H1 (cell line): ENCODE measurements around the gene FERMT1. TPM values are rescaled to one million over a fixed set of nuclear protein-coding genes. Genes with fewer than 3 reads are reported as not detected.

Source experiments
- CTCF ChIA-PET: fragments of 300-600 bp; sonication (Branson Sonifier 250); formaldehyde crosslinking; loops from one replicate; lab custom pipeline; 2021; ENCODE audit not compliant: partially characterized antibody; lab: Charles Lee
- POLR2A ChIA-PET: fragments of 300-600 bp; sonication (Branson Sonifier 250); formaldehyde crosslinking; loops from one replicate; lab custom pipeline; 2021; ENCODE audit warnings: inconsistent platforms; ENCODE audit not compliant: partially characterized antibody; lab: Charles Lee
- DNase-seq, 2 experiments: peaks; one replicate each; pipeline versions ENCODE4 v3.0.0 to v3.0.0-alpha.2; 2010 to 2022; ENCODE audit warnings: low spot score in 2 of 2, low read depth in 1 of 2, mixed read lengths in 1 of 2
- FAIRE-seq: peaks from 2 replicates; lab custom pipeline; 2011; peaks lifted over from hg19 to GRCh38; lab: Jason Lieb, UNC
- H2AFZ ChIP-seq: 2 replicates; pipeline ENCODE4 v1.8.1; 2012; ENCODE audit warnings: low read length, inconsistent platforms
- H2AK5ac ChIP-seq: 2 replicates; pipeline ENCODE4 v1.6.1; 2013; ENCODE audit warnings: low read depth, low read length
- H2BK120ac ChIP-seq: replicated peaks from 2 replicates; pipeline ENCODE3; 2013; ENCODE audit warnings: low read depth, low read length, inconsistent platforms
- H2BK12ac ChIP-seq: 2 replicates; pipeline ENCODE4 v1.6.1; 2013; ENCODE audit warnings: low read depth, low read length
- H2BK15ac ChIP-seq: 2 replicates; pipeline ENCODE4 v1.6.1; 2013; ENCODE audit warnings: low read length
- H2BK20ac ChIP-seq: 2 replicates; pipeline ENCODE4 v1.6.1; 2013; ENCODE audit warnings: low read length
- H2BK5ac ChIP-seq: 2 replicates; pipeline ENCODE4 v1.6.1; 2013; ENCODE audit warnings: low read depth, low read length
- H3K14ac ChIP-seq: 2 replicates; pipeline ENCODE4 v1.6.1; 2013; ENCODE audit warnings: inconsistent platforms; ENCODE audit not compliant: insufficient read length
- H3K18ac ChIP-seq: 2 replicates; pipeline ENCODE4 v1.6.1; 2013; ENCODE audit warnings: low read length; ENCODE audit errors: extremely low read depth
- H3K23ac ChIP-seq: 2 replicates; pipeline ENCODE4 v1.6.1; 2013; ENCODE audit warnings: inconsistent platforms; ENCODE audit not compliant: insufficient read length
- H3K23me2 ChIP-seq: 2 replicates; pipeline ENCODE4 v1.6.1; 2013; ENCODE audit warnings: low read depth, low read length
- H3K27ac ChIP-seq: 2 replicates; pipeline ENCODE4 v1.6.1; 2011; ENCODE audit warnings: low read depth, low read length, inconsistent platforms
- H3K27me3 ChIP-seq, 4 experiments: replicated peaks in 1 of 4; 1 replicate in 1 of 4; 2 replicates in 3 of 4; pipeline versions ENCODE4 v1.6.1 to v1.8.1; 2011 to 2013; ENCODE audit warnings: low read length in 3 of 4, mild to moderate bottlenecking in 3 of 4, inconsistent platforms in 2 of 4, mixed read lengths in 2 of 4, moderate library complexity in 1 of 4; ENCODE audit not compliant: control insufficient read depth in 3 of 4, insufficient read depth in 3 of 4; ENCODE audit errors: extremely low read depth in 1 of 4
- H3K36me3 ChIP-seq, 4 experiments: 2 replicates each; pipeline versions ENCODE4 v1.6.1 to v1.8.1; 2011 to 2013; ENCODE audit warnings: mild to moderate bottlenecking in 4 of 4, low read length in 3 of 4, moderate library complexity in 2 of 4, control low read depth in 1 of 4, inconsistent platforms in 1 of 4; ENCODE audit not compliant: insufficient read depth in 4 of 4, control insufficient read depth in 2 of 4
- H3K4ac ChIP-seq: replicated peaks from 2 replicates; pipeline ENCODE3; 2013; ENCODE audit warnings: low read length, low read depth, mixed read lengths, inconsistent platforms; ENCODE audit not compliant: insufficient read length
- H3K4me1 ChIP-seq, 4 experiments: replicated peaks in 1 of 4; 1 replicate in 1 of 4; 2 replicates in 3 of 4; pipeline versions ENCODE4 v1.6.1 to v1.8.1; 2011 to 2013; ENCODE audit warnings: low read length in 3 of 4, inconsistent platforms in 2 of 4, mixed read lengths in 1 of 4; ENCODE audit not compliant: insufficient read depth in 4 of 4, control insufficient read depth in 3 of 4
- H3K4me2 ChIP-seq, 2 experiments: 2 replicates each; pipeline versions ENCODE4 v1.6.1 to v1.8.1; 2011 to 2013; ENCODE audit warnings: low read depth in 2 of 2, low read length in 2 of 2, control low read depth in 1 of 2, inconsistent platforms in 1 of 2, mild to moderate bottlenecking in 1 of 2; ENCODE audit not compliant: insufficient read depth in 1 of 2
- H3K4me3 ChIP-seq, 4 experiments: fragments of 200-600, 300-600 bp in 1 of 4; sonication (generic), shearing (Covaris generic), sonication (Bioruptor Twin) in 1 of 4; 2 replicates each; pipeline versions ENCODE4 v1.5.1 to v1.8.1; 2011 to 2016; ENCODE audit warnings: low read length in 4 of 4, low read depth in 3 of 4, control low read depth in 2 of 4, inconsistent platforms in 2 of 4, mild to moderate bottlenecking in 2 of 4, mixed read lengths in 1 of 4, moderate library complexity in 1 of 4; ENCODE audit not compliant: insufficient read depth in 2 of 4; ENCODE audit errors: extremely low read depth in 1 of 4
- H3K56ac ChIP-seq: replicated peaks from 2 replicates; pipeline ENCODE3; 2013; ENCODE audit warnings: low read depth, mild to moderate bottlenecking, mixed read lengths, low read length, inconsistent platforms; ENCODE audit not compliant: insufficient read length
- H3K79me1 ChIP-seq: 2 replicates; pipeline ENCODE4 v1.6.1; 2013; ENCODE audit warnings: low read depth, low read length, control low read depth
- H3K79me2 ChIP-seq, 2 experiments: 2 replicates each; pipeline versions ENCODE4 v1.6.1 to v1.8.1; 2012 to 2013; ENCODE audit warnings: low read length in 2 of 2, mild to moderate bottlenecking in 2 of 2, inconsistent platforms in 1 of 2; ENCODE audit not compliant: insufficient read depth in 2 of 2, control insufficient read depth in 1 of 2
- H3K9ac ChIP-seq, 4 experiments: replicated peaks in 1 of 4; 1 replicate in 1 of 4; 2 replicates in 3 of 4; pipeline versions ENCODE4 v1.6.1 to v1.8.1; 2011 to 2013; ENCODE audit warnings: low read depth in 3 of 4, low read length in 3 of 4, control low read depth in 2 of 4, mild to moderate bottlenecking in 2 of 4, moderate library complexity in 2 of 4, inconsistent platforms in 1 of 4; ENCODE audit errors: extremely low read depth in 1 of 4
- H3K9me3 ChIP-seq, 2 experiments: 2 replicates each; pipeline versions ENCODE4 v1.6.1 to v1.8.1; 2012 to 2013; ENCODE audit warnings: mild to moderate bottlenecking in 2 of 2, moderate library complexity in 2 of 2, control low read depth in 1 of 2, inconsistent platforms in 1 of 2, low read depth in 1 of 2, low read length in 1 of 2, mixed read lengths in 1 of 2; ENCODE audit not compliant: insufficient read depth in 2 of 2
- H4K20me1 ChIP-seq, 2 experiments: replicated peaks in 1 of 2; 2 replicates each; pipeline versions ENCODE3 to v1.8.1; 2011 to 2013; ENCODE audit warnings: inconsistent platforms in 2 of 2, low read length in 2 of 2, mild to moderate bottlenecking in 1 of 2; ENCODE audit not compliant: insufficient read depth in 2 of 2, control insufficient read depth in 1 of 2
- H4K5ac ChIP-seq: 2 replicates; pipeline ENCODE4 v1.6.1; 2013; ENCODE audit warnings: low read length, low read depth, mixed read lengths, inconsistent platforms; ENCODE audit not compliant: insufficient read length
- H4K8ac ChIP-seq: 2 replicates; pipeline ENCODE4 v1.8.0; 2013; ENCODE audit warnings: mild to moderate bottlenecking, moderate library complexity, low read length, inconsistent platforms; ENCODE audit not compliant: insufficient read depth; ENCODE audit errors: extremely low read depth
- H4K91ac ChIP-seq: replicated peaks from 2 replicates; pipeline ENCODE3; 2013; ENCODE audit warnings: low read length, mixed read lengths, inconsistent platforms; ENCODE audit not compliant: insufficient read length
- CHD1 ChIP-seq: IDR thresholded peaks from 2 replicates; pipeline ENCODE4 v1.6.1; 2012; ENCODE audit warnings: low read depth, low read length, improper control_type of control experiment
- FOSL1 ChIP-seq: IDR thresholded peaks from 2 replicates; pipeline ENCODE4 v1.6.1; 2011; ENCODE audit warnings: mild to moderate bottlenecking, low read depth, low read length, moderate library complexity; ENCODE audit not compliant: insufficient read depth
- HDAC2 ChIP-seq, 2 experiments: fragments of 300-600 bp in 1 of 2; sonication (generic) in 1 of 2; IDR thresholded peaks; 2 replicates each; pipeline ENCODE4 v1.6.1; 2011 to 2012; ENCODE audit warnings: low read depth in 2 of 2, low read length in 2 of 2, mild to moderate bottlenecking in 2 of 2, moderate library complexity in 2 of 2, borderline replicate concordance in 1 of 2, inconsistent platforms in 1 of 2
- HDAC6 ChIP-seq: IDR thresholded peaks from one replicate; pipeline ENCODE4 v1.7.1; 2012; ENCODE audit warnings: low read depth, mild to moderate bottlenecking, inconsistent platforms, low read length, moderate library complexity
- MAFK ChIP-seq: IDR thresholded peaks from 2 replicates; pipeline ENCODE4 v1.6.1; 2012; ENCODE audit warnings: low read depth, mild to moderate bottlenecking, improper control_type of control experiment, low read length
- PHF8 ChIP-seq: fragments of 200-600 bp; sonication (generic); conservative IDR thresholded peaks from 2 replicates; pipeline ENCODE4 v1.7.1; 2012; ENCODE audit warnings: low read depth, mild to moderate bottlenecking, inconsistent platforms, low read length, moderate library complexity
- SIN3A ChIP-seq, 2 experiments: IDR thresholded peaks in 1 of 2; conservative IDR thresholded peaks in 1 of 2; 2 replicates each; pipeline ENCODE4 v1.6.1; 2011 to 2012; ENCODE audit warnings: low read length in 2 of 2, improper control_type of control experiment in 1 of 2, low read depth in 1 of 2, mild to moderate bottlenecking in 1 of 2
- SIX5 ChIP-seq: IDR thresholded peaks from 2 replicates; pipeline ENCODE4 v1.6.1; 2011; ENCODE audit warnings: mild to moderate bottlenecking, low read depth, low read length
- SP4 ChIP-seq: IDR thresholded peaks from 2 replicates; pipeline ENCODE4 v1.6.1; 2012; ENCODE audit warnings: low read length, inconsistent platforms
- WGBS, 2 experiments: shearing (Covaris generic) in 1 of 2; methylation state at CpG; one replicate each; pipeline versions ENCODE4 v1.1.6 to v1.1.7; 2013 to 2015; ENCODE audit warnings: low lambda C conversion rate in 2 of 2, mixed read lengths in 2 of 2, inconsistent platforms in 1 of 2, low coverage in 1 of 2, missing lambda C conversion rate in 1 of 2; ENCODE audit not compliant: insufficient replicate concordance in 2 of 2, insufficient coverage in 1 of 2, insufficient read length in 1 of 2; ENCODE audit errors: extremely low coverage in 1 of 2, missing lambda C conversion rate in 1 of 2; 5-methylcytosine and 5-hydroxymethylcytosine counted together
- polyA plus RNA-seq, 7 experiments: library from polyadenylated mRNA; depleted of rRNA in 3 of 7; stranded (reverse) in 5 of 7; unstranded in 2 of 7; fragments of >200 nt in 5 of 7; fragments of 200-250 nt in 2 of 7; gene quantifications; 1 replicate in 5 of 7; 2 replicates in 1 of 7; 4 replicates in 1 of 7; pipeline versions ENCODE4 v1.2.1 to v1.2.3, GENCODE V29; 2011 to 2013; ENCODE audit warnings: missing spikeins in 2 of 7, mixed read lengths in 2 of 7
- total RNA-seq: library from RNA; stranded (reverse); fragmentation: NEBNext Ultra II Directional; extraction: Animal tissue kit (Norgen Biotek cat#: 25700); gene quantifications from 2 replicates; pipeline ENCODE4 v1.2.1, GENCODE V29; 2021
- TF ChIP-seq, protein P1 (sequence below): IDR thresholded peaks from 2 replicates; pipeline ENCODE4 v1.6.1; 2012; ENCODE audit warnings: low read length, inconsistent platforms

The FERMT1 gene
- total and polyA plus RNA-seq, 2 of the 8 experiments (the other 6 are each of a cell fraction or from before 2014, with no cell fraction given), result 4.2 to 17.8 TPM

DNA sequence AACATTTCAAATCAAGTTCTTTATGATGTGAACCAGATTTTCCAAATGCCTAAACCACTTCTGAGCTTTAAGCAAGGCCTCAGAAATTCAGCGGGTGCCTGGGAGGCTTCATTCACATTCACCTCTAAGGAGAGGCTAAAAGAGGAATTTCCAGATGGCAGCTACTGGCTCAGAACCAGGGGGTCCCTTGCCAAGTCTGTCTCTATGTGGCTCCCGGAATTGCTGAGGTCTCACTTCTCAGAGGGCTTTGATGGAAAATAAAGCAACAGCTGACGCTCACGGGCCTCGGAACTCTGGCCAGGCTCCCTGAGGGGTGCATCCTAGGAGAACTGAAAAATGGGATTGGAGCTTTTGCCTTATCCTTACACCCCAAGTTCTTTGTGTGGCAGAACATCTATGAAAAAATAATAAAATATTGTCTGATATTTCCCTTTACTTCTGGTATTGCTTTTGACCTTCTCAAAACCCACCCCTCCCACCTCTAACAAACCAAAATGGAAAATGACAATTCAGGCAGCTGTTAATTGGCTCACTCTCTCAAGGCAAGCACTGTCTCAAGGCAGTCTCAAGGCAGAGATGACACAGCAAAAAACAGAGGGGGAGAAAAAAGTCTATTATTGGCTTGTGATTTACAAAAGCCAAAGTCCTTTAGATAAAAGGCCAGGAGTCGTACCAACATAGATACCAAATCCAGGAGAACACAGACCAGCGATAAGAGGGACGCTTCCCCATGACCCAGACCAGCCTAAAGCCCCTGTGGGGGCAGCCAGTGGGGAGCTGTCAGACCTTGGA is 47.2 kb downstream of the FERMT1 start:
- ChIA-PET POLR2A (interaction anchor here (0.7 kb wide), 1 partner anchor 22 kb away, joined by 3 read pairs; no protein-coding TSS in a partner anchor), CTCF (interaction anchor here (0.9 to 4.5 kb wide), 12 partner anchors 8 to 547 kb away, joined by 3 to 22 read pairs (median 6); no protein-coding TSS in a partner anchor)
- no peak overlapping the region for H3K4me2 ChIP-seq
- no peaks in the 10 kb centered on the region for H3K79me2 ChIP-seq
- DNase-seq (no peak), FAIRE-seq (no peak)
- no peak overlapping the region for H2BK5ac ChIP-seq
- no peak overlapping the region for H4K5ac ChIP-seq
- H3K79me1 ChIP-seq, result no peaks in the 10 kb centered on the region
- no peak overlapping the region for H3K4ac ChIP-seq
- H3K4me3 ChIP-seq, result no peak overlapping the region
- H2AFZ ChIP-seq, result no peak overlapping the region
- H3K23me2 ChIP-seq, result no peaks in the 10 kb centered on the region
- H3K4me1 ChIP-seq, result no peaks in the 10 kb centered on the region
- H2AK5ac ChIP-seq, result no peak overlapping the region
- no peak overlapping the region for H2BK15ac ChIP-seq
- WGBS, 2 experiments, result 95% methylated on average over 8 of the region's 8 CpGs; no CpG with 5 or more reads in 1 of the 2 experiments
- no peak overlapping the region for H3K9ac ChIP-seq
- peaks cover 7 to 10% (median 8%) of the 10 kb centered on the region in 4 experiments; a peak in 6 of 8 replicates for H3K36me3 ChIP-seq
- no peak overlapping the region for H3K56ac ChIP-seq
- no peaks in the 10 kb centered on the region for H3K9me3 ChIP-seq
- H4K8ac ChIP-seq, result no peak overlapping the region; the same call in 1 of the 2 replicates
- no peak overlapping the region for H3K27ac ChIP-seq
- no peak overlapping the region for H3K18ac ChIP-seq
- H4K91ac ChIP-seq, result no peak overlapping the region
- H4K20me1 ChIP-seq, result peaks cover 0 to 3% of the 10 kb centered on the region in 2 experiments
- H3K27me3 ChIP-seq, result no peaks in the 10 kb centered on the region
- no peak overlapping the region for H3K23ac ChIP-seq
- H2BK12ac ChIP-seq, result no peak overlapping the region
- no peak overlapping the region for H3K14ac ChIP-seq
- H2BK120ac ChIP-seq, result no peak overlapping the region
- H2BK20ac ChIP-seq, result no peak overlapping the region
- no peak for TF ChIP-seq PHF8
- TF ChIP-seq, protein P1, sequence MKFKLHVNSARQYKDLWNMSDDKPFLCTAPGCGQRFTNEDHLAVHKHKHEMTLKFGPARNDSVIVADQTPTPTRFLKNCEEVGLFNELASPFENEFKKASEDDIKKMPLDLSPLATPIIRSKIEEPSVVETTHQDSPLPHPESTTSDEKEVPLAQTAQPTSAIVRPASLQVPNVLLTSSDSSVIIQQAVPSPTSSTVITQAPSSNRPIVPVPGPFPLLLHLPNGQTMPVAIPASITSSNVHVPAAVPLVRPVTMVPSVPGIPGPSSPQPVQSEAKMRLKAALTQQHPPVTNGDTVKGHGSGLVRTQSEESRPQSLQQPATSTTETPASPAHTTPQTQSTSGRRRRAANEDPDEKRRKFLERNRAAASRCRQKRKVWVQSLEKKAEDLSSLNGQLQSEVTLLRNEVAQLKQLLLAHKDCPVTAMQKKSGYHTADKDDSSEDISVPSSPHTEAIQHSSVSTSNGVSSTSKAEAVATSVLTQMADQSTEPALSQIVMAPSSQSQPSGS, result no peak
- TF ChIP-seq SIN3A (conservative IDR thresholded peaks at IDR 0.05 in 1 of 2, IDR thresholded peaks at IDR 0.05 in 1 of 2; ENCODE audit: low read depth in 1 of 2, low read length in 2 of 2), result no peak
- TF ChIP-seq MAFK, result no peak
- no peak for TF ChIP-seq SP4
- TF ChIP-seq CHD1, result no peak
- no peak for TF ChIP-seq HDAC2 (IDR thresholded peaks at IDR 0.05; ENCODE audit: borderline replicate concordance in 1 of 2, low read depth in 2 of 2, low read length in 2 of 2)
- TF ChIP-seq FOSL1, result no peak
- TF ChIP-seq SIX5, result no peak
- TF ChIP-seq HDAC6, result no peak
